Measurements from ENCODE around the gene SIK3.

GRCh38 chr11:117042689-117043088 is 55.5 kb downstream of the SIK3 start:
- TF ChIP-seq CTCF (conservative IDR thresholded peaks at IDR 0.05; ENCODE audit: low read depth in 2 of 2) = no peak
- TF ChIP-seq NANOG (IDR thresholded peaks at IDR 0.05; ENCODE audit: borderline replicate concordance) = no peak
- no peak for TF ChIP-seq EZH2phosphoT487 (IDR thresholded peaks at IDR 0.05; ENCODE audit: unreplicated experiment)
- no peak for TF ChIP-seq POLR2AphosphoS5 (IDR thresholded peaks at IDR 0.05; ENCODE audit: low read depth)
- TF ChIP-seq, protein P1, sequence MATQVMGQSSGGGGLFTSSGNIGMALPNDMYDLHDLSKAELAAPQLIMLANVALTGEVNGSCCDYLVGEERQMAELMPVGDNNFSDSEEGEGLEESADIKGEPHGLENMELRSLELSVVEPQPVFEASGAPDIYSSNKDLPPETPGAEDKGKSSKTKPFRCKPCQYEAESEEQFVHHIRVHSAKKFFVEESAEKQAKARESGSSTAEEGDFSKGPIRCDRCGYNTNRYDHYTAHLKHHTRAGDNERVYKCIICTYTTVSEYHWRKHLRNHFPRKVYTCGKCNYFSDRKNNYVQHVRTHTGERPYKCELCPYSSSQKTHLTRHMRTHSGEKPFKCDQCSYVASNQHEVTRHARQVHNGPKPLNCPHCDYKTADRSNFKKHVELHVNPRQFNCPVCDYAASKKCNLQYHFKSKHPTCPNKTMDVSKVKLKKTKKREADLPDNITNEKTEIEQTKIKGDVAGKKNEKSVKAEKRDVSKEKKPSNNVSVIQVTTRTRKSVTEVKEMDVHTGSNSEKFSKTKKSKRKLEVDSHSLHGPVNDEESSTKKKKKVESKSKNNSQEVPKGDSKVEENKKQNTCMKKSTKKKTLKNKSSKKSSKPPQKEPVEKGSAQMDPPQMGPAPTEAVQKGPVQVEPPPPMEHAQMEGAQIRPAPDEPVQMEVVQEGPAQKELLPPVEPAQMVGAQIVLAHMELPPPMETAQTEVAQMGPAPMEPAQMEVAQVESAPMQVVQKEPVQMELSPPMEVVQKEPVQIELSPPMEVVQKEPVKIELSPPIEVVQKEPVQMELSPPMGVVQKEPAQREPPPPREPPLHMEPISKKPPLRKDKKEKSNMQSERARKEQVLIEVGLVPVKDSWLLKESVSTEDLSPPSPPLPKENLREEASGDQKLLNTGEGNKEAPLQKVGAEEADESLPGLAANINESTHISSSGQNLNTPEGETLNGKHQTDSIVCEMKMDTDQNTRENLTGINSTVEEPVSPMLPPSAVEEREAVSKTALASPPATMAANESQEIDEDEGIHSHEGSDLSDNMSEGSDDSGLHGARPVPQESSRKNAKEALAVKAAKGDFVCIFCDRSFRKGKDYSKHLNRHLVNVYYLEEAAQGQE (IDR thresholded peaks at IDR 0.05; ENCODE audit: unreplicated experiment) = no peak
- no peak for TF ChIP-seq EZH2 (IDR thresholded peaks at IDR 0.05; ENCODE audit: low read depth, unreplicated experiment)
- no peak for TF ChIP-seq JUNB (IDR thresholded peaks at IDR 0.05; ENCODE audit: unreplicated experiment)
- no peak for TF ChIP-seq ZNF331 (CRISPR knock-in tag; IDR thresholded peaks at IDR 0.05; ENCODE audit: low read depth)
- no peak for TF ChIP-seq CREB1 (CRISPR knock-in tag; IDR thresholded peaks at IDR 0.05; ENCODE audit: low read depth)
- no peak for TF ChIP-seq STAT1 (IDR thresholded peaks at IDR 0.05; ENCODE audit: unreplicated experiment)
- TF ChIP-seq, protein P2, sequence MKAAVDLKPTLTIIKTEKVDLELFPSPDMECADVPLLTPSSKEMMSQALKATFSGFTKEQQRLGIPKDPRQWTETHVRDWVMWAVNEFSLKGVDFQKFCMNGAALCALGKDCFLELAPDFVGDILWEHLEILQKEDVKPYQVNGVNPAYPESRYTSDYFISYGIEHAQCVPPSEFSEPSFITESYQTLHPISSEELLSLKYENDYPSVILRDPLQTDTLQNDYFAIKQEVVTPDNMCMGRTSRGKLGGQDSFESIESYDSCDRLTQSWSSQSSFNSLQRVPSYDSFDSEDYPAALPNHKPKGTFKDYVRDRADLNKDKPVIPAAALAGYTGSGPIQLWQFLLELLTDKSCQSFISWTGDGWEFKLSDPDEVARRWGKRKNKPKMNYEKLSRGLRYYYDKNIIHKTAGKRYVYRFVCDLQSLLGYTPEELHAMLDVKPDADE (IDR thresholded peaks at IDR 0.05) = no peak
- no peak for TF ChIP-seq ZNF114 (CRISPR knock-in tag; IDR thresholded peaks at IDR 0.05)
- TF ChIP-seq ZNF462 (CRISPR knock-in tag; IDR thresholded peaks at IDR 0.05) = no peak

Measured in GM23338 (cell line).